ENCODE data around the gene DNM1. TPM values are rescaled to one million over a fixed set of nuclear protein-coding genes. Genes with fewer than 3 reads are reported as not detected.

Gene DNM1
- total RNA-seq, 1 donor from 2014 or later = 0.40 TPM

- no peak for DNase-seq (ENCODE audit: low read depth in 2 of 2)
These were observed 71.1 kb downstream of the DNM1 start for GRCh38 chr9:128274245-128274644.

- peak; percentile 65 to 68 for DNase-seq (ENCODE audit: low read depth in 2 of 2)
These were observed 72.2 kb downstream of the DNM1 start, which contains the start of gene GOLGA2 for GRCh38 chr9:128275198-128276007. TSS of gene GOLGA2 (minus strand) at chr9:128276007. CDS start at chr9:128275976, 31 bp downstream.

- DNase-seq (ENCODE audit: low read depth in 2 of 2) = peak; percentile 99 to 100
These were observed 72.9 kb downstream of the DNM1 start, which contains the start of gene SWI5 for GRCh38 chr9:128276008-128276573. TSS of gene SWI5 (plus strand) at chr9:128276276.

GRCh38 chr9:128276574-128277270, 73.5 kb downstream of the DNM1 start:
- peak in 1 of 2 donors; percentile 44 for DNase-seq (ENCODE audit: low read depth in 2 of 2)

- peak; percentile 43 to 81 for DNase-seq (ENCODE audit: low read depth in 2 of 2)
These were observed 76.2 kb downstream of the DNM1 start for GRCh38 chr9:128279088-128280073.

GRCh38 chr9:128280084-128280622, 77.0 kb downstream of the DNM1 start:
- DNase-seq (ENCODE audit: low read depth in 2 of 2) = no peak

GRCh38 chr9:128282500-128282899, 79.3 kb downstream of the DNM1 start:
- DNase-seq (ENCODE audit: low read depth in 2 of 2) = peak in 1 of 2 donors; percentile 91

- DNase-seq (ENCODE audit: low read depth in 2 of 2) = no peak
These were observed 82.0 kb downstream of the DNM1 start for GRCh38 chr9:128285033-128285784.

- peak in 1 of 2 donors; percentile 76 for DNase-seq (ENCODE audit: low read depth in 2 of 2)
These were observed 83.3 kb downstream of the DNM1 start for GRCh38 chr9:128286440-128286839.

- no peak for DNase-seq (ENCODE audit: low read depth in 2 of 2)
These were observed 85.3 kb downstream of the DNM1 start for GRCh38 chr9:128288273-128289004.

GRCh38 chr9:128292009-128292408, 88.8 kb downstream of the DNM1 start:
- no peak for DNase-seq (ENCODE audit: low read depth in 2 of 2)

- DNase-seq (ENCODE audit: low read depth in 2 of 2) = no peak
These were observed 89.9 kb downstream of the DNM1 start for GRCh38 chr9:128293091-128293490.

- DNase-seq (ENCODE audit: low read depth in 2 of 2) = no peak
These were observed 91.0 kb downstream of the DNM1 start for GRCh38 chr9:128294142-128294541.

- DNase-seq (ENCODE audit: low read depth in 2 of 2) = no peak
These were observed 93.4 kb downstream of the DNM1 start for GRCh38 chr9:128296340-128297220.

GRCh38 chr9:128297221-128297773, 94.1 kb downstream of the DNM1 start:
- DNase-seq (ENCODE audit: low read depth in 2 of 2) = no peak

- DNase-seq (ENCODE audit: low read depth in 2 of 2) = no peak
These were observed 95.6 kb downstream of the DNM1 start for GRCh38 chr9:128298535-128299482.
